ENCODE results near the gene KRT13.

Gene KRT13

DNA sequence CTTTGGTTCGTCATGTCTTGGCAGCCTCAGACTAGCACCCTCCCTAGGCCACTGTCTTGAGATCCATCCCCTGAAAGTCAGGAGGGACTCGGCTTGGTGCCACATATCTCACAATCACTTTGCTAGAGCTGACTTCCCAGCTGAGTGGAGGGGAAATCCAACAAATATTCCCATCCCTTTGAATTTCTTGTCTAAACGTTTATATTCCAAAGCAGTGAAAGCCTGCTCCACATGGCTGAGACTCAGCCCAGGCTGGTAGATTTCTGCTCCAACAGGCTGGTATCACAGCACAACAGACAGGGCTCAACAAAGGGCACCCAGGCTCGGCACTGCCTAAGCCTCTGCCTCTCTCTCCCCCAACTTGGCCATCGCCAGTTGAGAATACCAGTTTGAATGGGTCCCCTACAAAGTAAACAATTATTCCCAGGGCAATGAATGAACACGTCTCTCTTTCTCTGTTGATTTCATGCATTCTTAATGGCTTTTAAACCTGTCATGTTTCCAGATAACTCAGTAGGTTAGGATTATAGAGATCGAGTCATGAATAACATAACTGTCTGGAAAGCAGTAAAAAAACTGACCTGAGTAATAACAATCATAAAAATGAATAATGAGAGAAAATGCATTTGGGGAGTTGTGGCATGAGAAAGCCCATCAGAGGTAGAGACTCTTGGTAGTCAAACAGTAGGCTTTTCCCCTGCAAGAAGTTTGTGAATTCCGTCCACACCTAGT, 1.0 kb downstream of the KRT13 start:
- TF ChIP-seq, protein P1, sequence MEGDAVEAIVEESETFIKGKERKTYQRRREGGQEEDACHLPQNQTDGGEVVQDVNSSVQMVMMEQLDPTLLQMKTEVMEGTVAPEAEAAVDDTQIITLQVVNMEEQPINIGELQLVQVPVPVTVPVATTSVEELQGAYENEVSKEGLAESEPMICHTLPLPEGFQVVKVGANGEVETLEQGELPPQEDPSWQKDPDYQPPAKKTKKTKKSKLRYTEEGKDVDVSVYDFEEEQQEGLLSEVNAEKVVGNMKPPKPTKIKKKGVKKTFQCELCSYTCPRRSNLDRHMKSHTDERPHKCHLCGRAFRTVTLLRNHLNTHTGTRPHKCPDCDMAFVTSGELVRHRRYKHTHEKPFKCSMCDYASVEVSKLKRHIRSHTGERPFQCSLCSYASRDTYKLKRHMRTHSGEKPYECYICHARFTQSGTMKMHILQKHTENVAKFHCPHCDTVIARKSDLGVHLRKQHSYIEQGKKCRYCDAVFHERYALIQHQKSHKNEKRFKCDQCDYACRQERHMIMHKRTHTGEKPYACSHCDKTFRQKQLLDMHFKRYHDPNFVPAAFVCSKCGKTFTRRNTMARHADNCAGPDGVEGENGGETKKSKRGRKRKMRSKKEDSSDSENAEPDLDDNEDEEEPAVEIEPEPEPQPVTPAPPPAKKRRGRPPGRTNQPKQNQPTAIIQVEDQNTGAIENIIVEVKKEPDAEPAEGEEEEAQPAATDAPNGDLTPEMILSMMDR (IDR thresholded peaks at IDR 0.05; ENCODE audit: low read length), result no peak
- no peak for TF ChIP-seq EZH2 (IDR thresholded peaks at IDR 0.05; ENCODE audit: borderline replicate concordance, low read length)
- H4K20me1 ChIP-seq (ENCODE audit: insufficient read depth, low read length), result no peaks in the 10 kb centered on the region
- H3K27ac ChIP-seq (ENCODE audit: low read depth, low read length, poor library complexity, severe bottlenecking), result no peak overlapping the region
- no peaks in the 10 kb centered on the region for H3F3A ChIP-seq (ENCODE audit: insufficient read depth, low read length)
- H2AFZ ChIP-seq (ENCODE audit: low read length), result no peak overlapping the region
- H3K4me2 ChIP-seq (ENCODE audit: low read length), result no peak overlapping the region
- H3K79me2 ChIP-seq (ENCODE audit: insufficient read depth, low read length), result no peaks in the 10 kb centered on the region
- H3K4me1 ChIP-seq (ENCODE audit: insufficient read depth, low read length, severe bottlenecking), result no peaks in the 10 kb centered on the region
- no peak overlapping the region for H3K9ac ChIP-seq (ENCODE audit: low read length)
- no peaks in the 10 kb centered on the region for H3K9me2 ChIP-seq (ENCODE audit: low read depth, low read length)
- H3K9me3 ChIP-seq (ENCODE audit: low read length), result no peaks in the 10 kb centered on the region
- no peaks in the 10 kb centered on the region; the same call in 1 of the 2 replicates for H3K27me3 ChIP-seq (ENCODE audit: insufficient read depth, low read length)
- H3K4me3 ChIP-seq (ENCODE audit: low read depth, low read length, poor library complexity, severe bottlenecking), result no peak overlapping the region
- H3K36me3 ChIP-seq (ENCODE audit: insufficient read depth, low read length), result no peaks in the 10 kb centered on the region

DNA sequence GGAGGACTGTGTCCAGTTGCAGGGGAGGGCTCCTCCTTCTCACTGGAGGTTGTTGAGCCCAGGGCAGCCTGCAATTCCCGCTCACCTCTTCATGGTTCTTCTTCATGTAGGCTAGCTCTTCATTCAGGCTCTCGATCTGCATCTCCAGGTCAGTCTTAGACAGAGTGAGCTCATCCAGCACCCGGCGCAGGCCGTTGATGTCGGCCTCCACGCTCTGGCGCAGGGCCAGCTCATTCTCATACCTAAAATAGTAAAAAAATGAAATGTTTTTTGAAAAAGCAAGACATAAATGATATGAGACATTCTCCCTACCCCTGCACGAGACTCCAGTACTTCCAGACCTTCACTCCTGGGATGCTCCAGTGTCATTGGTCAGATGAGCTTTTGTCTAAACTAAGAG, 2.2 kb downstream of the KRT13 start:
- Histone ChIP-seq H3F3A (ENCODE audit: insufficient read depth, low read length) (no peaks in the 10 kb centered on the region), H3K9me2 (ENCODE audit: low read depth, low read length) (no peaks in the 10 kb centered on the region), H3K4me1 (ENCODE audit: insufficient read depth, low read length, severe bottlenecking) (no peaks in the 10 kb centered on the region), H4K20me1 (ENCODE audit: insufficient read depth, low read length) (no peaks in the 10 kb centered on the region), H3K36me3 (ENCODE audit: insufficient read depth, low read length) (no peaks in the 10 kb centered on the region), H3K27me3 (ENCODE audit: insufficient read depth, low read length) (no peaks in the 10 kb centered on the region; the same call in 1 of the 2 replicates), H3K4me3 (ENCODE audit: low read depth, low read length, poor library complexity, severe bottlenecking) (no peak overlapping the region), H3K79me2 (ENCODE audit: insufficient read depth, low read length) (no peaks in the 10 kb centered on the region), H3K27ac (ENCODE audit: low read depth, low read length, poor library complexity, severe bottlenecking) (no peak overlapping the region), H3K9me3 (ENCODE audit: low read length) (no peaks in the 10 kb centered on the region), H3K4me2 (ENCODE audit: low read length) (no peak overlapping the region), H3K9ac (ENCODE audit: low read length) (no peak overlapping the region), H2AFZ (ENCODE audit: low read length) (no peak overlapping the region)
- no peak for TF ChIP-seq EZH2 (IDR thresholded peaks at IDR 0.05; ENCODE audit: borderline replicate concordance, low read length)
- TF ChIP-seq, protein P1 (IDR thresholded peaks at IDR 0.05; ENCODE audit: low read length), result no peak

DNA sequence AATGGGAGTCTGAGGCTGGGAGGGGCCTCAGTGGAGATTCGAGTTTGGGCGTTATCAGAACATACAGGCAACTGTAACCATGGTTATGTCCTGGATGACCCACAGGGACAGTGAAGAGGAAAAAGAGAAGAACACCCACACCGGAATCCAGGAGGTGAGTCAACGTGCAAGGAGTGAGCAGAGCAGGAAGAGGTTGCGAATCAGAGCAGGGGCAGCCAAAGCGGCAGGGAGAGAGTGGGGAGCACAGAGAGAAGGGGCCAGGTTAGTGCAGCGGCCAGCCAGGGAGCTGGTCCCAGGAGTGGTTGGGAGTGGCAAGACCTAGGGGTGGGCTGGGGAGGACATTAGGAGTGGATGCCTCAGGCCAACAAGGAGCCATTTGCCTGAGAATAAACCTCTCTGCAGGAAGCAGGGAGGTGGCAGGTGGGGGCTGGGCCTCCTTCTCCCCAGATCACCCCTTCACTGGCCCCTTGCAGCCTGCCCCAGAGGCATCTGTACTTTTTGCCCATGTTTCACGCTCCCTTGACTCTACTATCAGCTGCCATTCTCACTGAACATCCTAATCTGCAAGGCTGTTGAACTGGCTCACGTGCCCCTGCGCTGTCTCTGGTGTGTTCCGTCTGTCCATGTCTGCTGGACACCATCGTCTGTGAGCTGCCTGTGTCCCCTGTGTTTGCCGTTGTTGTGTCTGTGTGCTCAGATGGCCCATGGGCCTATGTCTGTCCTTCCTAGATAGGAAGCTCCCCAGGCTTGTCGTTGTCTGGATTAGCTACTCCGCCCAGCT, 5.1 kb downstream of the KRT13 start:
- no peak for TF ChIP-seq EZH2 (IDR thresholded peaks at IDR 0.05; ENCODE audit: borderline replicate concordance, low read length)
- TF ChIP-seq, protein P1 (IDR thresholded peaks at IDR 0.05; ENCODE audit: low read length), result no peak
- Histone ChIP-seq H4K20me1 (ENCODE audit: insufficient read depth, low read length) (no peaks in the 10 kb centered on the region), H3K4me2 (ENCODE audit: low read length) (no peak overlapping the region), H3K27me3 (ENCODE audit: insufficient read depth, low read length) (no peaks in the 10 kb centered on the region; the same call in 1 of the 2 replicates), H3K27ac (ENCODE audit: low read depth, low read length, poor library complexity, severe bottlenecking) (no peak overlapping the region), H3K9me3 (ENCODE audit: low read length) (no peaks in the 10 kb centered on the region), H3K9ac (ENCODE audit: low read length) (no peak overlapping the region), H2AFZ (ENCODE audit: low read length) (no peak overlapping the region), H3K4me1 (ENCODE audit: insufficient read depth, low read length, severe bottlenecking) (no peaks in the 10 kb centered on the region), H3K79me2 (ENCODE audit: insufficient read depth, low read length) (no peaks in the 10 kb centered on the region), H3K9me2 (ENCODE audit: low read depth, low read length) (no peaks in the 10 kb centered on the region), H3K36me3 (ENCODE audit: insufficient read depth, low read length) (no peaks in the 10 kb centered on the region), H3F3A (ENCODE audit: insufficient read depth, low read length) (no peaks in the 10 kb centered on the region), H3K4me3 (ENCODE audit: low read depth, low read length, poor library complexity, severe bottlenecking) (no peak overlapping the region)

Data from OCI-LY1 (cell line).